ENCODE results near the gene MBTPS1.

MBTPS1 gene

DNA sequence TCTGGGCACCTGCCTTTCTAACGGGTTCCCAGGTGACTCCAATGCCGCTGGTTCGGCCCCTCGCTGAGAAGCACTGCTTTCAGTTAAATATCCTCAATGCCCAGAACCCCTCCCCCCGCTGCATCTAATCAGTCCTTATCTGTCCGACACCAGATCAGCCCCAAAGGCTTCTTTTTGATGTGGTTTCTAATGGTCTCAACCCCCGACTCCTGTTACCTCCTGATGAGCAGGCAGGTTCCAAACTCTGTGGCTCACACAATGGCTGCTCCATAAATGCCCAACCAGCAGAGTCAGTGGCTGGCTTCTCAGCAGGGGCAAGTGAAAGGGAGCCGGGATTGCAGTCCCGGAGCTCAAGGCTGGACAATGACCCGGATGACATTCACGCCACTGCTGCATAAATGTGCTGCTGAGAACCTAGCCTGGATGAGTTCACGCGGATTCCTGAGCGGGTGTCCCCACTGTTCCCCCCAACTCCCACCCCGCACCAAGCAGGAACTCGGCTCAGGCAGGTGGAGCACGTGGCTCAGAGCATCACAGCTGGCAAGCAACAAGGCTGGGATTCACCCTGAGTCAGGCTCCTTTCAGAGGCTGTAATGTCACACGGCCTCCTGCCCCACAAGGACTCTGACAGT lies 73.1 kb downstream of the MBTPS1 start:
- Histone ChIP-seq H3K27ac (ENCODE audit: low read depth, low read length) (no peak overlapping the region), H3K56ac (ENCODE audit: low read length) (no peak overlapping the region), H2BK120ac (ENCODE audit: low read depth, low read length) (no peak overlapping the region), H3K79me1 (ENCODE audit: low read length) (no peaks in the 10 kb centered on the region), H3K4me2 (ENCODE audit: low read length) (no peak overlapping the region), H2BK5ac (ENCODE audit: low read length) (no peak overlapping the region), H3K18ac (ENCODE audit: low read length) (no peak overlapping the region), H3K4ac (ENCODE audit: low read depth, low read length) (no peak overlapping the region), H4K5ac (ENCODE audit: low read length) (no peak overlapping the region), H3K23ac (ENCODE audit: low read length) (no peak overlapping the region), H3K27me3 (ENCODE audit: insufficient read depth, low read length, poor library complexity) (no peaks in the 10 kb centered on the region), H2BK15ac (replicated peaks; ENCODE audit: low read depth) (no peak overlapping the region), H2AK5ac (ENCODE audit: low read length) (no peak overlapping the region), H3K9ac (ENCODE audit: low read length) (no peak overlapping the region), H4K8ac (ENCODE audit: low read depth, low read length) (no peak overlapping the region), H3K36me3 (ENCODE audit: control insufficient read depth, insufficient read depth, low read length) (no peaks in the 10 kb centered on the region), H3K4me1 (ENCODE audit: control insufficient read depth, low read depth, low read length) (peaks cover 2% of the 10 kb centered on the region), H3K4me3 (ENCODE audit: low read length) (no peak overlapping the region), H3K79me2 (ENCODE audit: control insufficient read depth, insufficient read depth, low read length) (no peaks in the 10 kb centered on the region)
- DNase-seq = peak; percentile 92
- WGBS (ENCODE audit: extremely low coverage, insufficient coverage, low lambda C conversion rate) = no CpG with 5 or more reads among the region's 18 CpGs

DNA sequence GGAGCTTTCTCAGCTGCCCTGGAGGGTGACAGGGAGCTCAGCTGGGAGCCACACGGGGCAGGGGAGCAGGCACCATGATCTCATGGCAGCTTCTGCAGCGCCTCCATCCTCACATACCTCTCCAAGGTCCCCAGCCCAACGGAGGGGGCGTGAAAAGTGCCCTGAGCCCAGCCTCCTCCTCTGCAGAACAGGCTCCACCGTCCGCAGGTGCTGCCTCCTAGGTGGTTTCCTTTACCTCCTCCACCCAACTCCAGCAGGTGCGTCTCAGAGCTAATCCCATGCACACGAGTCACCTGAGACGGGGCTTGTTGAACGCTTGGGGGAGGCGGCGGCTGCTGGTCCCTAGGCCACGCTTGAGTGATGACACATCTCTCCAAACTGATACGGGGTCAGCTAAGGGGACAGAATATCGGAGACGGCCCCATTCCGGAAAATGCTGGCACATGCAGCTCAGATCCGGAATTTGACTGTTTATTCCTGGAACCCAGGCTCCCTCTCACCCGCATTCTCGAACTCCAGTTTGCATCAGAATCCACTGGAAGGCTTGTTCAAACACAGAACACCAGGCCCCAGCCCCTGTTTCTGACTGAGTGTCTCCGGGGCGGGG lies 73.8 kb downstream of the MBTPS1 start:
- Histone ChIP-seq H3K56ac (ENCODE audit: low read length) (no peak overlapping the region), H3K4ac (ENCODE audit: low read depth, low read length) (no peak overlapping the region), H3K27me3 (ENCODE audit: insufficient read depth, low read length, poor library complexity) (no peaks in the 10 kb centered on the region), H3K79me2 (ENCODE audit: control insufficient read depth, insufficient read depth, low read length) (no peaks in the 10 kb centered on the region), H3K36me3 (ENCODE audit: control insufficient read depth, insufficient read depth, low read length) (no peaks in the 10 kb centered on the region), H3K4me3 (ENCODE audit: low read length) (no peak overlapping the region), H2BK5ac (ENCODE audit: low read length) (no peak overlapping the region), H3K18ac (ENCODE audit: low read length) (no peak overlapping the region), H3K79me1 (ENCODE audit: low read length) (no peaks in the 10 kb centered on the region), H3K4me2 (ENCODE audit: low read length) (no peak overlapping the region), H4K5ac (ENCODE audit: low read length) (no peak overlapping the region), H2BK15ac (replicated peaks; ENCODE audit: low read depth) (no peak overlapping the region), H3K9ac (ENCODE audit: low read length) (no peak overlapping the region), H4K8ac (ENCODE audit: low read depth, low read length) (no peak overlapping the region), H2BK120ac (ENCODE audit: low read depth, low read length) (no peak overlapping the region), H3K27ac (ENCODE audit: low read depth, low read length) (no peak overlapping the region), H3K23ac (ENCODE audit: low read length) (no peak overlapping the region), H3K4me1 (ENCODE audit: control insufficient read depth, low read depth, low read length) (peaks cover 2% of the 10 kb centered on the region), H2AK5ac (ENCODE audit: low read length) (no peak overlapping the region)
- WGBS (ENCODE audit: extremely low coverage, insufficient coverage, low lambda C conversion rate) = no CpG with 5 or more reads among the region's 22 CpGs
- DNase-seq = peak; percentile 42

DNA sequence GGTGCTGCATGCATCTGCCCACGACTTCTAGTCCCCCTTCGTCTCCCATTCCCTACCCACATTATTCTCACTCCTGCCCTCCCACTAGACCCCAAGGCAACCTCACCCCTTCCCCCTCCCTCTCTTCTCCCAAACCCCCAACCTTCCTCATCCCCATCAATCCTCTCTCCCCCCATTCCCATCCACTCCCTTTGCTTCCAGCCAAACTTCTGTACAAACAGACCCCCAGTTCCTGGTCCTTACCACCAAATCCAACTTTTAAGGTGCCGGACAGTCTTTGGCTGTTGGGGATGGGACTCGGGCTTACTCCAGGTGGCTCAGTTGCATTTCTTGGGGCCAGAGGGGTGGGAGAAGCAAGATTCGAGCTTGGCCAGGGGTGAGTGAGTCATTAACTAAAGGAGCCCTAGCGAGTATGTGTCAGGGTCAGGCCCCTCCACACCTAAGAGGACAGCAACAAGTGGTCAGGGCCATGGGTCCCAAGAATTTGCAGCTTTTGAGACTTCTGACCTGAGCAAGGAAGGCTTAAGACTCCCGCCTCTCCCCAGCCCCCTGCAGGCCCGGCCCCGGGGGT lies 74.3 kb downstream of the MBTPS1 start, which contains the start of gene SLC38A8:
Gene SLC38A8 (minus strand): TSS at position 488 of the 571 bp plus-strand sequence. CDS start 638 bp downstream, outside the sequence.
- H4K5ac ChIP-seq (ENCODE audit: low read length) = no peak within 1 kb of the TSS
- no peak within 1 kb of the TSS for H3K4me3 ChIP-seq (ENCODE audit: low read length)
- no peak within 1 kb of the TSS for H2BK5ac ChIP-seq (ENCODE audit: low read length)
- WGBS (ENCODE audit: extremely low coverage, insufficient coverage, low lambda C conversion rate) = no CpG with 5 or more reads among the region's 9 CpGs
- H3K79me2 ChIP-seq (ENCODE audit: control insufficient read depth, insufficient read depth, low read length) = no peaks in the 10 kb centered on the region
- H3K56ac ChIP-seq (ENCODE audit: low read length) = no peak within 1 kb of the TSS
- no peaks in the 10 kb centered on the region for H3K36me3 ChIP-seq (ENCODE audit: control insufficient read depth, insufficient read depth, low read length)
- no peak within 1 kb of the TSS for H2BK15ac ChIP-seq (replicated peaks; ENCODE audit: low read depth)
- no peak within 1 kb of the TSS for H3K18ac ChIP-seq (ENCODE audit: low read length)
- H3K4me2 ChIP-seq (ENCODE audit: low read length) = no peak within 1 kb of the TSS
- no peaks in the 10 kb centered on the region for H3K79me1 ChIP-seq (ENCODE audit: low read length)
- H2AK5ac ChIP-seq (ENCODE audit: low read length) = no peak within 1 kb of the TSS
- no peak for DNase-seq
- H2BK120ac ChIP-seq (ENCODE audit: low read depth, low read length) = no peak within 1 kb of the TSS
- no peak within 1 kb of the TSS for H3K9ac ChIP-seq (ENCODE audit: low read length)
- H3K27ac ChIP-seq (ENCODE audit: low read depth, low read length) = no peak within 1 kb of the TSS
- H3K4ac ChIP-seq (ENCODE audit: low read depth, low read length) = no peak within 1 kb of the TSS
- H4K8ac ChIP-seq (ENCODE audit: low read depth, low read length) = no peak within 1 kb of the TSS
- H3K4me1 ChIP-seq (ENCODE audit: control insufficient read depth, low read depth, low read length) = peaks cover 2% of the 10 kb centered on the region
- no peaks in the 10 kb centered on the region for H3K27me3 ChIP-seq (ENCODE audit: insufficient read depth, low read length, poor library complexity)
- H3K23ac ChIP-seq (ENCODE audit: low read length) = no peak within 1 kb of the TSS

- H3K23ac ChIP-seq (ENCODE audit: low read length) = no peak overlapping the region
- H2BK15ac ChIP-seq (replicated peaks; ENCODE audit: low read depth) = no peak overlapping the region
- H3K4me1 ChIP-seq (ENCODE audit: control insufficient read depth, low read depth, low read length) = peaks cover 2% of the 10 kb centered on the region
- no CpG with 5 or more reads among the region's 17 CpGs for WGBS (ENCODE audit: extremely low coverage, insufficient coverage, low lambda C conversion rate)
- H3K4ac ChIP-seq (ENCODE audit: low read depth, low read length) = no peak overlapping the region
- H2BK5ac ChIP-seq (ENCODE audit: low read length) = no peak overlapping the region
- H3K4me3 ChIP-seq (ENCODE audit: low read length) = no peak overlapping the region
- H3K9ac ChIP-seq (ENCODE audit: low read length) = no peak overlapping the region
- no peak overlapping the region for H3K27ac ChIP-seq (ENCODE audit: low read depth, low read length)
- H3K4me2 ChIP-seq (ENCODE audit: low read length) = no peak overlapping the region
- no peak overlapping the region for H3K18ac ChIP-seq (ENCODE audit: low read length)
- H3K56ac ChIP-seq (ENCODE audit: low read length) = no peak overlapping the region
- H2AK5ac ChIP-seq (ENCODE audit: low read length) = no peak overlapping the region
- no peak for DNase-seq
- no peaks in the 10 kb centered on the region for H3K79me1 ChIP-seq (ENCODE audit: low read length)
- H3K36me3 ChIP-seq (ENCODE audit: control insufficient read depth, insufficient read depth, low read length) = no peaks in the 10 kb centered on the region
- no peaks in the 10 kb centered on the region for H3K27me3 ChIP-seq (ENCODE audit: insufficient read depth, low read length, poor library complexity)
- no peak overlapping the region for H2BK120ac ChIP-seq (ENCODE audit: low read depth, low read length)
- no peak overlapping the region for H4K5ac ChIP-seq (ENCODE audit: low read length)
- no peak overlapping the region for H4K8ac ChIP-seq (ENCODE audit: low read depth, low read length)
- H3K79me2 ChIP-seq (ENCODE audit: control insufficient read depth, insufficient read depth, low read length) = no peaks in the 10 kb centered on the region
Observed at GRCh38 chr16:84041881-84042280, 74.9 kb downstream of the MBTPS1 start.

DNA sequence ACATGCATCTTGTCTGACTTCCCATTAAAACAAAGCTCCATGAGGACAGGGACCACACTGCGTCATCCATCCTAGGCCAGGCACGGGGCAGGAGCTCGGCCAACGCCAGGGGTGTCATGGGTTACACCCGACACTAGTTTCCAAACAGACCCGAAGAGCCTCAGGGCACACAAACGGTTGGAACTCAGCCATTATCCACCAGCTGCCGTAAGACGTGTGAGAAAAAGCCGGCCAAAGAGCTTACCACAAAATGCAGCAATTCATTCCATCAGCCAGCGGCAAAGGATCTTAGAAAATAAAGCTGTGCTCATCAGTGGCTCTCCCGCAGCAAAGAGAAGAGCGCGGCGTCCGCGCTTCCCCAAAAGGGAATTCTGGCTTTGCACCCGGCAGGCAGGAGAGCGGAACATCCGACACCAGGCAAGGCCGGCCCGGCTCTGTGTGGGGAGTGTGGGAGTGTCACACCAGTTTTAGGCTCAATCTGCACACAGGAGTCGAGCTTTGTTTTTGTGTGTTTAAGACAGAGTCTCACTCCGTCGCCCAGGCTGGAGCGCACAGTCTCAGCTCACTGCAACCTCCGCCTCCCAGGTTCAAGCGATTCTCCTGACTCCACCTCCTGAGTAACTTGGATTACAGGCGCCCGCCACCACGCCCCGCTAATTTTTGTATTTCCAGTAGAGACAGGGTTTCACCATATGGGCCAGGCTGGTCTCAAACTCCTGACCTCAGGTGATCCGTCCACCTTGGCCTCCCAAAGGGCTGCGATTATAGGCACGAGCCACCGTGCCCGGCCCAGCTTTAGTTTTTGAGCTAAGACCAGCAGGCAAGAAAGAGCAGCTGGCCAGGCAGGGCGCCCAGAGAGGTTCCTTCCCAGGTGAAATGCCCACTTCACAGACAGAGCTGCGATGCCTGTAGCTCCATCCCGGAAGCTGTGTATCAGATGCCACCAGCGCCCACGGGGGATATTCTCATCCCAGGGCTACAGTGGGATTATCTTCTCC lies 75.6 kb downstream of the MBTPS1 start:
- Histone ChIP-seq H2BK5ac (ENCODE audit: low read length) (no peak overlapping the region), H4K5ac (ENCODE audit: low read length) (no peak overlapping the region), H2AK5ac (ENCODE audit: low read length) (no peak overlapping the region), H3K4ac (ENCODE audit: low read depth, low read length) (no peak overlapping the region), H3K9ac (ENCODE audit: low read length) (no peak overlapping the region), H3K79me1 (ENCODE audit: low read length) (no peaks in the 10 kb centered on the region), H3K27me3 (ENCODE audit: insufficient read depth, low read length, poor library complexity) (no peaks in the 10 kb centered on the region), H3K79me2 (ENCODE audit: control insufficient read depth, insufficient read depth, low read length) (no peaks in the 10 kb centered on the region), H3K4me1 (ENCODE audit: control insufficient read depth, low read depth, low read length) (peaks cover 2% of the 10 kb centered on the region), H4K8ac (ENCODE audit: low read depth, low read length) (no peak overlapping the region), H3K27ac (ENCODE audit: low read depth, low read length) (no peak overlapping the region), H3K4me2 (ENCODE audit: low read length) (no peak overlapping the region), H3K4me3 (ENCODE audit: low read length) (no peak overlapping the region), H3K36me3 (ENCODE audit: control insufficient read depth, insufficient read depth, low read length) (no peaks in the 10 kb centered on the region), H3K18ac (ENCODE audit: low read length) (no peak overlapping the region), H2BK15ac (replicated peaks; ENCODE audit: low read depth) (no peak overlapping the region), H2BK120ac (ENCODE audit: low read depth, low read length) (no peak overlapping the region), H3K56ac (ENCODE audit: low read length) (no peak overlapping the region), H3K23ac (ENCODE audit: low read length) (no peak overlapping the region)
- DNase-seq = no peak
- WGBS (ENCODE audit: extremely low coverage, insufficient coverage, low lambda C conversion rate) = no CpG with 5 or more reads among the region's 42 CpGs

Measured in mesendoderm (in vitro differentiated cells).